ENCODE results near the gene TRPC6. TPM values are rescaled to one million over a fixed set of nuclear protein-coding genes. Genes with fewer than 3 reads are reported as not detected.

The TRPC6 gene
- total RNA-seq = not detected
- polyA plus RNA-seq (2013, experiment 1 of 2) = 0.05 TPM
- polyA plus RNA-seq (2013, experiment 2 of 2) = 0.34 TPM
- total RNA-seq = 0 to 0.27 (median 0) reads per million in 172 experiments

GRCh38 chr11:101583251-101584128 lies at the start of gene TRPC6:
TRPC6 (minus strand) TSS chr11:101584007; CDS start chr11:101583503, 504 bp downstream.
- DNase-seq (no peak), ATAC-seq (ENCODE audit: poor library complexity) (no peak)
- ChIA-PET CTCF (interaction anchor here (1.6 kb wide), 1 partner anchor 11 kb away, joined by 3 read pairs; no protein-coding TSS in a partner anchor), POLR2A (no interaction called here)
- Mint-ChIP-seq H3K27me3 (peaks cover 33% of the 10 kb centered on the region), H3K36me3 (ENCODE audit: low read depth) (no peaks in the 10 kb centered on the region), H3K4me3 (no peak within 1 kb of the TSS), H3K9me3 (peaks cover 6% of the 10 kb centered on the region), H3K4me1 (ENCODE audit: low read depth) (no peaks in the 10 kb centered on the region), H3K27ac (no peak within 1 kb of the TSS)
- Histone ChIP-seq H3K36me3 (ENCODE audit: insufficient read depth, low read length) (no peaks in the 10 kb centered on the region), H3K27me3 (ENCODE audit: control insufficient read depth in 1 of 2, insufficient read depth in 2 of 2, low read length in 2 of 2) (peaks cover 11 to 24% of the 10 kb centered on the region in 2 experiments), H3K4me3 (ENCODE audit: low read length) (no peak within 1 kb of the TSS), H3K27ac (ENCODE audit: low read depth in 1 of 2, low read length in 2 of 2) (no peak within 1 kb of the TSS), H3K9me3 (ENCODE audit: control insufficient read depth in 1 of 2, insufficient read depth in 1 of 2, low read length in 2 of 2) (peaks cover 0 to 19% of the 10 kb centered on the region in 2 experiments), H3K4me1 (ENCODE audit: insufficient read depth, low read length) (no peaks in the 10 kb centered on the region)
- TF ChIP-seq CTCF (IDR thresholded peaks at IDR 0.05) = no peak
- intact Hi-C loops (cut with DNase I, micrococcal nuclease) = no loop called here

GRCh38 chr11:101620026-101620425 lies 36.2 kb upstream of the TRPC6 start:
- no peaks in the 10 kb centered on the region for H3K36me3 ChIP-seq (ENCODE audit: insufficient read depth, low read length)
- no peak overlapping the region for H3K4me3 ChIP-seq (ENCODE audit: low read length)
- intact Hi-C loops (cut with DNase I, micrococcal nuclease) = no loop called here
- CTCF ChIA-PET = no interaction called here
- H3K9me3 ChIP-seq (ENCODE audit: control insufficient read depth in 1 of 2, insufficient read depth in 1 of 2, low read length in 2 of 2) = no peaks in the 10 kb centered on the region
- Mint-ChIP-seq H3K4me1 (ENCODE audit: low read depth) (no peaks in the 10 kb centered on the region), H3K9me3 (no peaks in the 10 kb centered on the region), H3K27ac (no peak overlapping the region), H3K27me3 (no peaks in the 10 kb centered on the region), H3K36me3 (ENCODE audit: low read depth) (no peaks in the 10 kb centered on the region), H3K4me3 (no peak overlapping the region)
- no peak for TF ChIP-seq CTCF (IDR thresholded peaks at IDR 0.05)
- ATAC-seq (ENCODE audit: poor library complexity) (no peak), DNase-seq (no peak)
- no peaks in the 10 kb centered on the region for H3K4me1 ChIP-seq (ENCODE audit: insufficient read depth, low read length)
- H3K27ac ChIP-seq (ENCODE audit: low read depth in 1 of 2, low read length in 2 of 2) = no peak overlapping the region
- no peaks in the 10 kb centered on the region for H3K27me3 ChIP-seq (ENCODE audit: control insufficient read depth in 1 of 2, insufficient read depth in 2 of 2, low read length in 2 of 2)
- POLR2A ChIA-PET = no interaction called here

- no peaks in the 10 kb centered on the region for H3K36me3 Mint-ChIP-seq (ENCODE audit: low read depth)
- H3K36me3 ChIP-seq (ENCODE audit: insufficient read depth, low read length) = no peaks in the 10 kb centered on the region
- no peaks in the 10 kb centered on the region for H3K4me1 ChIP-seq (ENCODE audit: insufficient read depth, low read length)
- no peaks in the 10 kb centered on the region for H3K27me3 ChIP-seq (ENCODE audit: control insufficient read depth in 1 of 2, insufficient read depth in 2 of 2, low read length in 2 of 2)
- no peaks in the 10 kb centered on the region for H3K4me1 Mint-ChIP-seq (ENCODE audit: low read depth)
- no peak for TF ChIP-seq CTCF (IDR thresholded peaks at IDR 0.05)
- POLR2A ChIA-PET = interaction anchor here (0.6 kb wide), 1 partner anchor 1932 kb away, joined by 4 read pairs; no protein-coding TSS in a partner anchor
- no peaks in the 10 kb centered on the region for H3K27me3 Mint-ChIP-seq
- intact Hi-C loops (cut with DNase I, micrococcal nuclease) = no loop called here
- DNase-seq = no peak
- H3K9me3 Mint-ChIP-seq = no peaks in the 10 kb centered on the region
- H3K9me3 ChIP-seq (ENCODE audit: control insufficient read depth in 1 of 2, insufficient read depth in 1 of 2, low read length in 2 of 2) = no peaks in the 10 kb centered on the region
- no peak for ATAC-seq (ENCODE audit: poor library complexity)
- no peak overlapping the region for H3K4me3 ChIP-seq (ENCODE audit: low read length)
- no peak overlapping the region for H3K4me3 Mint-ChIP-seq
- no peak overlapping the region for H3K27ac Mint-ChIP-seq
- CTCF ChIA-PET = no interaction called here
- H3K27ac ChIP-seq (ENCODE audit: low read depth in 1 of 2, low read length in 2 of 2) = no peak overlapping the region
Measured at GRCh38 chr11:101618709-101619108, 34.9 kb upstream of the TRPC6 start.
